ENCODE measurements around the gene NCLN.
"Not testable (repeated sequence)": the region's sequence is repeated elsewhere in the genome, so short reads cannot be mapped to it uniquely, and the experiment has no call there.

DNA sequence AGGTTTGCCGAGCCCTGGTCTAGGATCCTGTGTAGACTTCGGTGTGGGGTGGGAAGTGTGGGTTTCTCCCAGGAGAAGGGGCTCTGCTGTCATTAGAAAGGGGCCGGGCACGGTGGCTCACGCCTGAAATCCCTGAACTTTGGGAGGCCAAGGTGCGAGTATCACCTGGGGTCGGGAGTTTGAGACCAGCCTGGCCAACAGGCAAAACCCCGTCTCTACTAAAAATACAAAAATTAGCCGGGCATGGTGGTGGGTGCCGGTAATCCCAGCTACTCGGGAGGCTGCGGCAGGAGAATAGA is 6.0 kb downstream of the NCLN start:
- TF ChIP-seq, protein P1, sequence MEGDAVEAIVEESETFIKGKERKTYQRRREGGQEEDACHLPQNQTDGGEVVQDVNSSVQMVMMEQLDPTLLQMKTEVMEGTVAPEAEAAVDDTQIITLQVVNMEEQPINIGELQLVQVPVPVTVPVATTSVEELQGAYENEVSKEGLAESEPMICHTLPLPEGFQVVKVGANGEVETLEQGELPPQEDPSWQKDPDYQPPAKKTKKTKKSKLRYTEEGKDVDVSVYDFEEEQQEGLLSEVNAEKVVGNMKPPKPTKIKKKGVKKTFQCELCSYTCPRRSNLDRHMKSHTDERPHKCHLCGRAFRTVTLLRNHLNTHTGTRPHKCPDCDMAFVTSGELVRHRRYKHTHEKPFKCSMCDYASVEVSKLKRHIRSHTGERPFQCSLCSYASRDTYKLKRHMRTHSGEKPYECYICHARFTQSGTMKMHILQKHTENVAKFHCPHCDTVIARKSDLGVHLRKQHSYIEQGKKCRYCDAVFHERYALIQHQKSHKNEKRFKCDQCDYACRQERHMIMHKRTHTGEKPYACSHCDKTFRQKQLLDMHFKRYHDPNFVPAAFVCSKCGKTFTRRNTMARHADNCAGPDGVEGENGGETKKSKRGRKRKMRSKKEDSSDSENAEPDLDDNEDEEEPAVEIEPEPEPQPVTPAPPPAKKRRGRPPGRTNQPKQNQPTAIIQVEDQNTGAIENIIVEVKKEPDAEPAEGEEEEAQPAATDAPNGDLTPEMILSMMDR (conservative IDR thresholded peaks at IDR 0.05 in 1 of 2, IDR thresholded peaks at IDR 0.05 in 1 of 2; ENCODE audit: low read depth in 1 of 2, low read length in 2 of 2) = not testable (repeated sequence)
- not testable (repeated sequence) for TF ChIP-seq EZH2 (IDR thresholded peaks at IDR 0.05; ENCODE audit: low read length, missing control alignments)
